ENCODE data around the gene TMTC2.

- TF ChIP-seq FOXM1 (IDR thresholded peaks at IDR 0.05; ENCODE audit: borderline replicate concordance, low read depth) (no peak), RAD21 (IDR thresholded peaks at IDR 0.05; ENCODE audit: low read depth) (no peak), ZBTB7A (IDR thresholded peaks at IDR 0.05; ENCODE audit: low read depth) (no peak), USF1 (IDR thresholded peaks at IDR 0.05) (no peak), EP300 (IDR thresholded peaks at IDR 0.05; ENCODE audit: borderline replicate concordance) (no peak), CREB1 (IDR thresholded peaks at IDR 0.05; ENCODE audit: low read depth) (no peak), TAF1 (IDR thresholded peaks at IDR 0.05; ENCODE audit: low read depth) (no peak), REST (IDR thresholded peaks at IDR 0.05; ENCODE audit: low read depth) (no peak), TCF12 (IDR thresholded peaks at IDR 0.05; ENCODE audit: low read depth) (no peak), YY1 (IDR thresholded peaks at IDR 0.05; ENCODE audit: low read depth) (no peak), NFIC (IDR thresholded peaks at IDR 0.05) (no peak), EGR1 (IDR thresholded peaks at IDR 0.05) (no peak), CEBPB (IDR thresholded peaks at IDR 0.05) (no peak)
- TF ChIP-seq, protein P1, sequence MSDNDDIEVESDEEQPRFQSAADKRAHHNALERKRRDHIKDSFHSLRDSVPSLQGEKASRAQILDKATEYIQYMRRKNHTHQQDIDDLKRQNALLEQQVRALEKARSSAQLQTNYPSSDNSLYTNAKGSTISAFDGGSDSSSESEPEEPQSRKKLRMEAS (IDR thresholded peaks at IDR 0.05), result no peak
These were observed 396.1 kb downstream of the TMTC2 start for GRCh38 chr12:83082690-83083276.
